HepG2 (cell line): Measurements from ENCODE around the gene FABP1. TPM values are rescaled to one million over a fixed set of nuclear protein-coding genes. Genes with fewer than 3 reads are reported as not detected.
A peak's percentile ranks its signal among the peaks of the same experiment; 100 is the strongest.

Source experiments
- BRD4 ChIP-seq: sonication (generic); formaldehyde crosslinking; IDR thresholded peaks from 2 replicates; pipeline ENCODE4 v1.4.0; 2020; ENCODE audit warnings: missing genetic modification reagents
- FOXJ3 ChIP-seq: sonication (generic); formaldehyde crosslinking; IDR thresholded peaks from 2 replicates; pipeline ENCODE4 v1.4.0; 2020; ENCODE audit warnings: missing genetic modification reagents, mild to moderate bottlenecking, borderline replicate concordance
- FOXO1 ChIP-seq: sonication (generic); formaldehyde crosslinking; IDR thresholded peaks from 2 replicates; pipeline ENCODE4 v1.4.0; 2020; ENCODE audit warnings: missing genetic modification reagents
- GFI1 ChIP-seq: sonication (generic); formaldehyde crosslinking; IDR thresholded peaks from 2 replicates; pipeline ENCODE4 v1.5.0; 2020; ENCODE audit warnings: missing genetic modification reagents, mild to moderate bottlenecking, borderline replicate concordance
- IRF1 ChIP-seq: sonication (generic); formaldehyde crosslinking; IDR thresholded peaks from 2 replicates; pipeline ENCODE4 v1.4.0; 2020; ENCODE audit warnings: low read depth, mild to moderate bottlenecking, missing genetic modification reagents
- KIAA2018 ChIP-seq: sonication (generic); formaldehyde crosslinking; IDR thresholded peaks from 2 replicates; pipeline ENCODE4 v1.5.0; 2020; ENCODE audit warnings: mild to moderate bottlenecking, missing genetic modification reagents, borderline replicate concordance
- MZF1 ChIP-seq: sonication (generic); formaldehyde crosslinking; IDR thresholded peaks from 2 replicates; pipeline ENCODE4 v1.8.1; 2023; ENCODE audit warnings: mild to moderate bottlenecking, missing genetic modification reagents, borderline replicate concordance
- PLSCR1 ChIP-seq: sonication (generic); formaldehyde crosslinking; IDR thresholded peaks from 2 replicates; pipeline ENCODE4 v1.5.0; 2020; ENCODE audit warnings: missing genetic modification reagents, mild to moderate bottlenecking, borderline replicate concordance
- SCMH1 ChIP-seq: sonication (generic); formaldehyde crosslinking; IDR thresholded peaks from 2 replicates; pipeline ENCODE4 v1.9.0; 2021; ENCODE audit warnings: missing genetic modification reagents, mild to moderate bottlenecking, borderline replicate concordance
- SNAPC5 ChIP-seq: sonication (generic); formaldehyde crosslinking; IDR thresholded peaks from 2 replicates; pipeline ENCODE4 v1.8.1; 2023; ENCODE audit warnings: mild to moderate bottlenecking, missing genetic modification reagents, borderline replicate concordance
- U2AF1 ChIP-seq: fragments of 200-400 bp; formaldehyde crosslinking; optimal IDR thresholded peaks from 2 replicates; pipeline ENCODE3; 2017; ENCODE audit warnings: mild to moderate bottlenecking, low read depth, low read length
- ZBTB25 ChIP-seq: IDR thresholded peaks from 2 replicates; pipeline ENCODE4 v1.6.1; 2018; ENCODE audit warnings: missing genetic modification reagents
- ZBTB34 ChIP-seq: sonication (generic); formaldehyde crosslinking; IDR thresholded peaks from 2 replicates; pipeline ENCODE4 v1.8.0; 2022; ENCODE audit warnings: mild to moderate bottlenecking, missing genetic modification reagents
- ZNF235 ChIP-seq: sonication (generic); formaldehyde crosslinking; IDR thresholded peaks from 2 replicates; pipeline ENCODE4 v1.8.1; 2023; ENCODE audit warnings: mild to moderate bottlenecking, missing genetic modification reagents, borderline replicate concordance
- ZNF292 ChIP-seq: sonication (generic); formaldehyde crosslinking; IDR thresholded peaks from 2 replicates; pipeline ENCODE4 v1.8.1; 2022; ENCODE audit warnings: mild to moderate bottlenecking, low read depth, missing genetic modification reagents, borderline replicate concordance
- ZNF468 ChIP-seq: sonication (generic); formaldehyde crosslinking; IDR thresholded peaks from 2 replicates; pipeline ENCODE4 v1.8.0; 2022; ENCODE audit warnings: mild to moderate bottlenecking, moderate library complexity, missing genetic modification reagents
- ZNF564 ChIP-seq: sonication (generic); formaldehyde crosslinking; IDR thresholded peaks from 2 replicates; pipeline ENCODE4 v1.8.1; 2023; ENCODE audit warnings: mild to moderate bottlenecking, missing genetic modification reagents
- polyA plus RNA-seq, 8 experiments: library from polyadenylated mRNA; depleted of rRNA in 3 of 8; stranded (reverse) in 7 of 8; unstranded in 1 of 8; fragments of >200 nt; fragmentation: Illumina TruSeq in 4 of 8; extraction: Trizol in 4 of 8; gene quantifications; 2 replicates each; pipeline versions ENCODE4 v1.2.1 to v1.2.3, GENCODE V29; 2011 to 2016; ENCODE audit warnings: low read depth in 4 of 8, missing spikeins in 1 of 8, mixed read lengths in 1 of 8; ENCODE audit not compliant: insufficient read depth in 1 of 8
- total RNA-seq, 5 experiments: library from RNA; depleted of rRNA; stranded (reverse); fragments of >200 nt; fragmentation: Illumina TruSeq; extraction: Trizol; gene quantifications; 2 replicates each; pipeline ENCODE4 v1.2.3, GENCODE V29; 2016; ENCODE audit warnings: low read depth in 1 of 5

Gene FABP1
- total and polyA plus RNA-seq, 2 of the 13 experiments (the other 11 are each of a cell fraction or from before 2014, with no cell fraction given), result 644 to 1,608 TPM

- no peak for TF ChIP-seq KIAA2018 (CRISPR knock-in tag)
- no peak for TF ChIP-seq IRF1 (CRISPR knock-in tag)
- peak; percentile 31; the same call in 1 of the 2 replicates for TF ChIP-seq FOXO1
- no peak for TF ChIP-seq ZNF468 (CRISPR knock-in tag)
- TF ChIP-seq ZBTB34, result 0 out of 2 replicates have a peak, but pooled peaks have one; percentile 20
- no peak for TF ChIP-seq FOXJ3
- TF ChIP-seq ZNF235, result no peak
- 0 out of 2 replicates have a peak, but pooled peaks have one; percentile 57 for TF ChIP-seq ZBTB25 (CRISPR knock-in tag)
- TF ChIP-seq ZNF564, result no peak
- TF ChIP-seq PLSCR1 (CRISPR knock-in tag), result no peak
- 0 out of 2 replicates have a peak, but pooled peaks have one; percentile 25 for TF ChIP-seq BRD4 (CRISPR knock-in tag)
- no peak for TF ChIP-seq SNAPC5 (CRISPR knock-in tag)
- TF ChIP-seq SCMH1 (CRISPR knock-in tag), result no peak
- no peak for TF ChIP-seq MZF1 (CRISPR knock-in tag)
- peak; percentile 55; the same call in 1 of the 2 replicates for TF ChIP-seq ZNF292
- TF ChIP-seq U2AF1, result no peak
- TF ChIP-seq GFI1 (CRISPR knock-in tag), result no peak
Measured at GRCh38 chr2:88136817-88137216, 9.0 kb upstream of the FABP1 start (continued).
